Thoracic aorta (tissue), 2 donors: ENCODE measurements around the gene RALGAPA1. TPM values are rescaled to one million over a fixed set of nuclear protein-coding genes. Genes with fewer than 3 reads are reported as not detected.

Source experiments
- ATAC-seq: fragments of 150-250 bp; one replicate; pipeline ENCODE4 v1.8.0; 2017; ENCODE audit warnings: low read depth; ENCODE audit not compliant: insufficient number of reproducible peaks, low FRiP score
- DNase-seq: peaks from one replicate; pipeline ENCODE4 v3.0.0-alpha.2; 2020; ENCODE audit warnings: low spot score
- H3K27ac ChIP-seq, 2 donors: fragments of 200-600 bp; sonication (generic); 1 replicate in 1 of 2; 2 replicates in 1 of 2; pipeline ENCODE4 v1.5.1; 2016; ENCODE audit warnings: mild to moderate bottlenecking in 2 of 2, moderate library complexity in 2 of 2
- H3K27me3 ChIP-seq: fragments of 200-600 bp; sonication (generic); replicated peaks from 2 replicates; pipeline ENCODE4 v1.6.0; 2016; ENCODE audit warnings: mild to moderate bottlenecking; ENCODE audit not compliant: insufficient read depth
- H3K36me3 ChIP-seq: fragments of 200-600 bp; sonication (generic); one replicate; pipeline ENCODE4 v1.5.1; 2016
- H3K4me1 ChIP-seq, 2 donors: fragments of 200-600 bp; sonication (generic); 1 replicate in 1 of 2; 2 replicates in 1 of 2; pipeline versions ENCODE4 v1.5.1 to v1.6.0; 2016; ENCODE audit warnings: low read depth in 2 of 2, mild to moderate bottlenecking in 1 of 2; ENCODE audit not compliant: control insufficient read depth in 1 of 2
- H3K4me3 ChIP-seq: fragments of 200-600 bp; sonication (generic); 2 replicates; pipeline ENCODE4 v1.5.1; 2016; ENCODE audit warnings: mild to moderate bottlenecking
- H3K9me3 ChIP-seq: fragments of 200-600 bp; sonication (generic); 2 replicates; pipeline ENCODE4 v1.5.1; 2016
- CTCF ChIP-seq: fragments of 200-600 bp; sonication (generic); IDR thresholded peaks from one replicate; pipeline ENCODE4 v1.5.1; 2019; ENCODE audit warnings: antibody characterized with exemption
- total RNA-seq, 2 donors: library from RNA; depleted of rRNA; stranded (reverse); fragments of >200 nt; gene quantifications; one replicate each; pipeline versions ENCODE4 v1.1.0 to v1.2.3, GENCODE V29; 2016

RALGAPA1 gene
- total RNA-seq, 2 donors from 2014 or later, result 73.2 to 88.0 TPM

DNA sequence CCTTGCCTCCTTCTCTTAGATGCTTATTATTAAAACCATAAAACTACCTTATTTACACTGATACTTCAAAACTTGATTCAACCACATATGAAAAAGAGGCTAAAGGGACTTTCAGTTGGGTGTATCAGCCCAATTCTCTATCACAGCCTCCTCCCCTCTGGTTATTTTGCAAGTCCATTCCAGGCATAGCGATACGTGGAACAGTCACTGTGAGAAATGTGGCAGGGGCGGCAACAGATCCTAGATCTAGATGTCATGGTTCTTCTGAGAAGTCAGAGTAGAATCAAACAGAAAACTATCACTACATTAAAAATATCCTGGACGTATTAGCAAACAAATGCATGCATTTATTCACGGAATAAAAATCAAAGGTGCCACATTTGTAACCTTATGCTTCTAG is 83.2 kb downstream of the RALGAPA1 start:
- no peak for DNase-seq
- Histone ChIP-seq H3K9me3 (no peaks in the 10 kb centered on the region), H3K4me1 (no peaks in the 10 kb centered on the region), H3K27ac (no peak overlapping the region), H3K36me3 (peaks cover 10% of the 10 kb centered on the region), H3K27me3 (no peaks in the 10 kb centered on the region), H3K4me3 (no peak overlapping the region)
- ATAC-seq, result no peak
- TF ChIP-seq CTCF, result no peak

DNA sequence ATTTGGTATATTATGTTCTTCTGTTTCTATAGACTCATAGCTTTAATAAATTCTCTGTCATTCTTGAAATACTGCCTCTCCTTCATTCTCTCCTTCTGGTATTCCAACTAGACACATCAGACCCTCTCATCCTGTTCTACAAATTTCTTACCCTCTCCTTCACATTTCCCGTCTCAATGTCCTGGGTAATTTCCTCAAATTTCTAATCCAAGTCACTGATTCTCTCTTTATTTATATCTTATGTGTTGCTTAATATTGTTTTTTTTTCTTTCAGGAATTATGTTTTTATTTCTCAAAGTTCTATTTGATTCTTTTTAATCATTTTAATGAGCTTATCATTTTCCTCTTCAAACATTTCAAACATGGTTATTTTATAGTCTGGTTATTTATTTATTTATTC is 94.0 kb downstream of the RALGAPA1 start:
- H3K4me3 ChIP-seq, result no peak overlapping the region
- H3K4me1 ChIP-seq, result no peaks in the 10 kb centered on the region
- TF ChIP-seq CTCF, result no peak
- ATAC-seq, result no peak
- H3K27ac ChIP-seq, result no peak overlapping the region
- no peaks in the 10 kb centered on the region for H3K9me3 ChIP-seq
- DNase-seq, result no peak
- no peaks in the 10 kb centered on the region for H3K27me3 ChIP-seq
- peaks cover 17% of the 10 kb centered on the region for H3K36me3 ChIP-seq

DNA sequence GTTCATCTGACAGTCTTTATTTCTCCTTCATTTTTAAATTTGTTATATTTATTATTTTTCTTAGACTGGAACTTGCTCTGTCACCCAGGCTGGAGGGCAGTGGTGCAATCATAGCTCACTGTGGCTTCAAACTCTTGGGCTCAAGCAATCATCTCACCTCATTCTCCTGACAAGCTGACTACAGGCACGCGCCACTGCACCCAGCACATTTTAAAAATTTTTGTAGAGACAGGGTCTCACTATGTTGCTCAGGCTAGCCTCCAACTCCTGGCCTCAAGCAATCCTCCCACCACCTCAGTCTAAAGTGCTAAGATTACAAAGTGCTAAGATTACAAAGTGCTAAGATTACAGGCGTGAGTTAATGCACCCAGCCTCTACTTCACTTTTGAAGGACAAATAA is 96.6 kb downstream of the RALGAPA1 start:
- H3K27me3 ChIP-seq, result no peaks in the 10 kb centered on the region
- no peaks in the 10 kb centered on the region for H3K4me1 ChIP-seq
- H3K27ac ChIP-seq, result no peak overlapping the region
- no peak for ATAC-seq
- H3K36me3 ChIP-seq, result peaks cover 17% of the 10 kb centered on the region
- TF ChIP-seq CTCF, result no peak
- DNase-seq, result no peak
- no peak overlapping the region for H3K4me3 ChIP-seq
- no peaks in the 10 kb centered on the region for H3K9me3 ChIP-seq

- DNase-seq (no peak), ATAC-seq (no peak)
- Histone ChIP-seq H3K4me3 (no peak overlapping the region), H3K27me3 (no peaks in the 10 kb centered on the region), H3K27ac (no peak overlapping the region), H3K36me3 (no peaks in the 10 kb centered on the region), H3K9me3 (no peaks in the 10 kb centered on the region), H3K4me1 (no peaks in the 10 kb centered on the region)
- TF ChIP-seq CTCF, result no peak
Observed at GRCh38 chr14:35708062-35708461, 101.0 kb downstream of the RALGAPA1 start.

DNA sequence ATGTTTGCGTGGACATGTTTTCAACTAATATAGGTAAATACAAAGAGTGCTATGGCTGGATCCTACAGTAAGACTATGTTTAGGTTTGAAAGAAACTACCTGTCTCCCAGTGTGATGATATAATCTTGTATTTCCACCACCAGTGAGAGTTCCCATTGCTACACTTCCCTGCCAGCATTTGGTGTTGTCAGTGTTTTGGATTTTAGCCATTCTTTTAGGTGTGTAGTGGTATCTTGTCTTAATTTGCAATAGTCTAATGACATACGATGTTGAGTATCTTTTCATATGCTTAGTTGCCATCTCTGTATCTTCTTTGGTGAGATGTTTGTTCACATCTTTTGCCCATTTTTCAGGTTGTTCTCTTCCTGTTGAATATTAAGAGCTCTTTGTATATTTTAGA is 103.5 kb downstream of the RALGAPA1 start:
- H3K4me3 ChIP-seq, result no peak overlapping the region
- no peak for ATAC-seq
- no peaks in the 10 kb centered on the region for H3K27me3 ChIP-seq
- no peaks in the 10 kb centered on the region for H3K9me3 ChIP-seq
- no peak overlapping the region for H3K27ac ChIP-seq
- DNase-seq, result no peak
- TF ChIP-seq CTCF, result no peak
- H3K36me3 ChIP-seq, result no peaks in the 10 kb centered on the region
- H3K4me1 ChIP-seq, result no peaks in the 10 kb centered on the region
